DLD1 (cell line): ENCODE results near the gene SLC25A2.
"Not testable (repeated sequence)": the region's sequence is repeated elsewhere in the genome, so short reads cannot be mapped to it uniquely, and the experiment has no call there.

Source experiments
- in situ Hi-C: cut with HindIII; loops from 2 replicates; pipeline ENCODE4 v1.10.0; 2017; ENCODE audit warnings: low sequenced_read_pairs

Gene SLC25A2

DNA sequence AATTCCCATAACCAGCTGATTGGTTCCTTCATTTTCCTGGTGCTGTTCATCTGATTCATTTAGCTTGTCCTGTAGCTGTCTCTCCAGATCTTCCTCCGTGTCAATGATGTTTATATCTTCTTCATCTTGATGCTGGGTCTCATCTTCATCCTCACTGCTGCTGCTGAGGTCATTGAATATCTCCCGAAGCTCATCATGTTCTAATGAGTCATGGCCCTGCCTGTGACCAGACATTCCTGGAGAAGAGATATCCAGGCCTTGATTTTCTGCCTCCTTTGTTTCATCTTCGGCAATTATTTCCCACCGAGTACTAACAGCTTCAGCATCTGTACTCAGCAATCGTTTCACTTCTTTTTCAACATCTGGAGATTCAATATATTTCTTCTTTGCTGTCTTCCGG is 15.4 kb upstream of the SLC25A2 start:
- in situ Hi-C loops, result no loop called here

DNA sequence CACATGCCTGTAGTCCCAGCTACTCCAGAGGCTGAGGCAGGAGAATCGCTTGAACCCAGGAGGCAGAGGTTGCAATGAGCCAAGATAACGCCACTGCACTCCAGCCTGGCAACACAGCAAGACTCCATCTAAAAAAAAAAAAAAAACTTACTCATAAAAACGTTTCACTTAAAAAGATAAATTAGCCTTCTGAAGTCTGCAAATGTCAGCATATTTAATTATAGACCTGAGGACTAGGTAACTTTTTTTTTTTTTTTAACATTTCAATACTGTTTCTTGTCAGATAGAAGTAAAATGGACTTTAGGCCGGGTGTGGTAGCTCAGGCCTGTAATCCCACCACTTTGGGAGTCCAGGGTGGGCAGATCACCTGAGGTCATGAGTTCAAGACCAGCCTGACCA is 13.1 kb upstream of the SLC25A2 start:
- in situ Hi-C loops, result not testable (repeated sequence)

GRCh38 chr5:141313711-141314110 is 9.9 kb upstream of the SLC25A2 start:
- in situ Hi-C loops, result no loop called here

- in situ Hi-C loops, result no loop called here
Observed at GRCh38 chr5:141306630-141307029, 2.8 kb upstream of the SLC25A2 start.

- in situ Hi-C loops, result no loop called here
Observed at GRCh38 chr5:141298376-141298775, 5.5 kb downstream of the SLC25A2 start.

- in situ Hi-C loops, result no loop called here
Observed at GRCh38 chr5:141272906-141273305, 30.9 kb downstream of the SLC25A2 start.

- in situ Hi-C loops, result no loop called here
Observed at GRCh38 chr5:141269195-141269594, 34.7 kb downstream of the SLC25A2 start.

DNA sequence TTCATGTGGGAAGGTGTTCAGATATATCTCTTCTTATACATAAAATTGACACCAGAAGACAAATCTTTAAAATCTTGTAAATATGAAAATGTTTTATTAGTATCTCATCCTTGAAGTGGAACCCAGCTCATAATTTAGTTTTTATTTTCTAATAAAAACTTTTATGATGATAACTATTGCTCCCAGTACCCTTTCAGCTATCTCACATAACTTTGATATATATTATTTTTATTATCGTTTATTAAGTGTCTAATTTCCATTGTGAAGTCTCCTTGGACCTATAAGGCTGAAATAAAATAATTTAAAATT is 42.7 kb downstream of the SLC25A2 start:
- in situ Hi-C loops, result loop anchor here (5.0 kb wide), 1 partner anchor 41 kb away; the partner anchor contains the start of gene SLC25A2

- in situ Hi-C loops, result loop anchor here (5.0 kb wide), 1 partner anchor 42 kb away; the partner anchor contains the start of gene SLC25A2
Observed at GRCh38 chr5:141260458-141261237, 43.2 kb downstream of the SLC25A2 start.

GRCh38 chr5:141258948-141259347 is 44.9 kb downstream of the SLC25A2 start:
- in situ Hi-C loops, result no loop called here

GRCh38 chr5:141258464-141258863 is 45.4 kb downstream of the SLC25A2 start:
- in situ Hi-C loops, result no loop called here
